HepG2 (cell line): ENCODE results near the gene PNKD. TPM values are rescaled to one million over a fixed set of nuclear protein-coding genes. Genes with fewer than 3 reads are reported as not detected.

Source experiments
- DPF2 ChIP-seq: sonication (generic); formaldehyde crosslinking; IDR thresholded peaks from 2 replicates; pipeline ENCODE4 v1.4.0; 2020; ENCODE audit warnings: mild to moderate bottlenecking, low read depth, missing genetic modification reagents, borderline replicate concordance
- DRAP1 ChIP-seq: IDR thresholded peaks from 2 replicates; pipeline ENCODE4 v1.6.1; 2016; ENCODE audit warnings: missing genetic modification reagents, missing compliant biosample characterization
- ELF4 ChIP-seq: sonication (generic); formaldehyde crosslinking; IDR thresholded peaks from 2 replicates; pipeline ENCODE4 v1.5.0; 2020; ENCODE audit warnings: missing genetic modification reagents, mild to moderate bottlenecking, moderate library complexity, borderline replicate concordance
- ETV5 ChIP-seq: IDR thresholded peaks from 2 replicates; pipeline ENCODE4 v1.6.1; 2018; ENCODE audit warnings: missing biosample characterization, missing genetic modification reagents, inconsistent platforms, borderline replicate concordance
- KLF16 ChIP-seq, 2 experiments: sonication (generic) in 1 of 2; formaldehyde crosslinking in 1 of 2; IDR thresholded peaks; 2 replicates each; pipeline versions ENCODE4 v1.6.1 to v1.8.0; 2016 to 2023; ENCODE audit warnings: missing genetic modification reagents in 2 of 2, missing compliant biosample characterization in 1 of 2
- SOX13 ChIP-seq, 3 experiments: fragments of 450-650 bp in 1 of 3; sonication (generic) in 1 of 3; formaldehyde crosslinking in 1 of 3; IDR thresholded peaks in 2 of 3; conservative IDR thresholded peaks in 1 of 3; 2 replicates each; pipeline versions ENCODE4 v1.5.0 to v1.6.1; 2016 to 2020; ENCODE audit warnings: antibody characterized with exemption in 1 of 3, mild to moderate bottlenecking in 1 of 3, missing compliant biosample characterization in 1 of 3, missing genetic modification reagents in 1 of 3, moderate library complexity in 1 of 3
- TEF ChIP-seq: sonication (generic); formaldehyde crosslinking; IDR thresholded peaks from 2 replicates; pipeline ENCODE4 v1.5.0; 2020; ENCODE audit warnings: missing genetic modification reagents
- ZFP36 ChIP-seq: fragments of 150-350 bp; IDR thresholded peaks from 2 replicates; pipeline ENCODE4 v1.6.1; 2018; ENCODE audit warnings: borderline replicate concordance, low read length, low read depth; ENCODE audit not compliant: partially characterized antibody
- ZNF274 ChIP-seq: sonication (generic); formaldehyde crosslinking; IDR thresholded peaks from 2 replicates; pipeline ENCODE4 v1.5.1; 2020; ENCODE audit warnings: mild to moderate bottlenecking, missing genetic modification reagents
- ZNF367 ChIP-seq: sonication (generic); formaldehyde crosslinking; IDR thresholded peaks from 2 replicates; pipeline ENCODE4 v1.4.0; 2020; ENCODE audit warnings: missing genetic modification reagents, borderline replicate concordance
- polyA plus RNA-seq, 8 experiments: library from polyadenylated mRNA; depleted of rRNA in 3 of 8; stranded (reverse) in 7 of 8; unstranded in 1 of 8; fragments of >200 nt; fragmentation: Illumina TruSeq in 4 of 8; extraction: Trizol in 4 of 8; gene quantifications; 2 replicates each; pipeline versions ENCODE4 v1.2.1 to v1.2.3, GENCODE V29; 2011 to 2016; ENCODE audit warnings: low read depth in 4 of 8, missing spikeins in 1 of 8, mixed read lengths in 1 of 8; ENCODE audit not compliant: insufficient read depth in 1 of 8
- total RNA-seq, 5 experiments: library from RNA; depleted of rRNA; stranded (reverse); fragments of >200 nt; fragmentation: Illumina TruSeq; extraction: Trizol; gene quantifications; 2 replicates each; pipeline ENCODE4 v1.2.3, GENCODE V29; 2016; ENCODE audit warnings: low read depth in 1 of 5
- TF ChIP-seq, protein P1 (sequence below): sonication (generic); formaldehyde crosslinking; IDR thresholded peaks from 2 replicates; pipeline ENCODE4 v1.4.0; 2020; ENCODE audit warnings: missing genetic modification reagents, mild to moderate bottlenecking, borderline replicate concordance
- TF ChIP-seq, protein P2 (sequence below): sonication (generic); formaldehyde crosslinking; IDR thresholded peaks from 2 replicates; pipeline ENCODE4 v1.4.0; 2020; ENCODE audit warnings: missing genetic modification reagents
- TF ChIP-seq, protein P3 (sequence below): sonication (generic); formaldehyde crosslinking; IDR thresholded peaks from 2 replicates; pipeline ENCODE4 v1.4.0; 2020; ENCODE audit warnings: missing genetic modification reagents

PNKD gene
- total and polyA plus RNA-seq, 2 of the 13 experiments (the other 11 are each of a cell fraction or from before 2014, with no cell fraction given): 55.9 to 80.4 TPM

GRCh38 chr2:218286570-218287459 lies 16.5 kb downstream of the PNKD start (continued):
- TF ChIP-seq, protein P1, sequence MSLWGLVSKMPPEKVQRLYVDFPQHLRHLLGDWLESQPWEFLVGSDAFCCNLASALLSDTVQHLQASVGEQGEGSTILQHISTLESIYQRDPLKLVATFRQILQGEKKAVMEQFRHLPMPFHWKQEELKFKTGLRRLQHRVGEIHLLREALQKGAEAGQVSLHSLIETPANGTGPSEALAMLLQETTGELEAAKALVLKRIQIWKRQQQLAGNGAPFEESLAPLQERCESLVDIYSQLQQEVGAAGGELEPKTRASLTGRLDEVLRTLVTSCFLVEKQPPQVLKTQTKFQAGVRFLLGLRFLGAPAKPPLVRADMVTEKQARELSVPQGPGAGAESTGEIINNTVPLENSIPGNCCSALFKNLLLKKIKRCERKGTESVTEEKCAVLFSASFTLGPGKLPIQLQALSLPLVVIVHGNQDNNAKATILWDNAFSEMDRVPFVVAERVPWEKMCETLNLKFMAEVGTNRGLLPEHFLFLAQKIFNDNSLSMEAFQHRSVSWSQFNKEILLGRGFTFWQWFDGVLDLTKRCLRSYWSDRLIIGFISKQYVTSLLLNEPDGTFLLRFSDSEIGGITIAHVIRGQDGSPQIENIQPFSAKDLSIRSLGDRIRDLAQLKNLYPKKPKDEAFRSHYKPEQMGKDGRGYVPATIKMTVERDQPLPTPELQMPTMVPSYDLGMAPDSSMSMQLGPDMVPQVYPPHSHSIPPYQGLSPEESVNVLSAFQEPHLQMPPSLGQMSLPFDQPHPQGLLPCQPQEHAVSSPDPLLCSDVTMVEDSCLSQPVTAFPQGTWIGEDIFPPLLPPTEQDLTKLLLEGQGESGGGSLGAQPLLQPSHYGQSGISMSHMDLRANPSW (CRISPR knock-in tag): no peak
- TF ChIP-seq TEF: no peak
- TF ChIP-seq KLF16 (CRISPR knock-in tag; IDR thresholded peaks at IDR 0.05): no peak
- no peak for TF ChIP-seq ZFP36
- TF ChIP-seq, protein P2, sequence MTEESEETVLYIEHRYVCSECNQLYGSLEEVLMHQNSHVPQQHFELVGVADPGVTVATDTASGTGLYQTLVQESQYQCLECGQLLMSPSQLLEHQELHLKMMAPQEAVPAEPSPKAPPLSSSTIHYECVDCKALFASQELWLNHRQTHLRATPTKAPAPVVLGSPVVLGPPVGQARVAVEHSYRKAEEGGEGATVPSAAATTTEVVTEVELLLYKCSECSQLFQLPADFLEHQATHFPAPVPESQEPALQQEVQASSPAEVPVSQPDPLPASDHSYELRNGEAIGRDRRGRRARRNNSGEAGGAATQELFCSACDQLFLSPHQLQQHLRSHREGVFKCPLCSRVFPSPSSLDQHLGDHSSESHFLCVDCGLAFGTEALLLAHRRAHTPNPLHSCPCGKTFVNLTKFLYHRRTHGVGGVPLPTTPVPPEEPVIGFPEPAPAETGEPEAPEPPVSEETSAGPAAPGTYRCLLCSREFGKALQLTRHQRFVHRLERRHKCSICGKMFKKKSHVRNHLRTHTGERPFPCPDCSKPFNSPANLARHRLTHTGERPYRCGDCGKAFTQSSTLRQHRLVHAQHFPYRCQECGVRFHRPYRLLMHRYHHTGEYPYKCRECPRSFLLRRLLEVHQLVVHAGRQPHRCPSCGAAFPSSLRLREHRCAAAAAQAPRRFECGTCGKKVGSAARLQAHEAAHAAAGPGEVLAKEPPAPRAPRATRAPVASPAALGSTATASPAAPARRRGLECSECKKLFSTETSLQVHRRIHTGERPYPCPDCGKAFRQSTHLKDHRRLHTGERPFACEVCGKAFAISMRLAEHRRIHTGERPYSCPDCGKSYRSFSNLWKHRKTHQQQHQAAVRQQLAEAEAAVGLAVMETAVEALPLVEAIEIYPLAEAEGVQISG (CRISPR knock-in tag): 0 out of 2 replicates have a peak, but pooled peaks have one; percentile 9
- TF ChIP-seq ZNF274 (CRISPR knock-in tag): no peak
- TF ChIP-seq SOX13 (IDR thresholded peaks at IDR 0.05): no peak; the same call in 1 of the 2 replicates
- TF ChIP-seq SOX13 (CRISPR knock-in tag; conservative IDR thresholded peaks at IDR 0.05 in 1 of 2, IDR thresholded peaks at IDR 0.05 in 1 of 2): peak in 1 of 2 experiments; percentile 32; a peak in 1 of 4 replicates
- peak; percentile 61; the same call in 1 of the 2 replicates for TF ChIP-seq ETV5
- no peak for TF ChIP-seq ZNF367 (CRISPR knock-in tag)
- 0 out of 2 replicates have a peak, but pooled peaks have one; percentile 32 for TF ChIP-seq DRAP1
- no peak for TF ChIP-seq ELF4 (CRISPR knock-in tag)
- TF ChIP-seq, protein P3, sequence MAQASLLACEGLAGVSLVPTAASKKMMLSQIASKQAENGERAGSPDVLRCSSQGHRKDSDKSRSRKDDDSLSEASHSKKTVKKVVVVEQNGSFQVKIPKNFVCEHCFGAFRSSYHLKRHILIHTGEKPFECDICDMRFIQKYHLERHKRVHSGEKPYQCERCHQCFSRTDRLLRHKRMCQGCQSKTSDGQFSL: no peak
- 0 out of 2 replicates have a peak, but pooled peaks have one; percentile 17 for TF ChIP-seq DPF2 (CRISPR knock-in tag)
